Muscle layer of duodenum (tissue), 2 donors: ENCODE measurements around the gene TFAM.

ENCODE experiments used
- H3K27ac ChIP-seq: one replicate; pipeline ENCODE4 v1.7.0; 2013; ENCODE audit warnings: mild to moderate bottlenecking, low read length
- H3K27me3 ChIP-seq: one replicate; pipeline ENCODE4 v1.7.0; 2013; ENCODE audit warnings: low read depth, mild to moderate bottlenecking, control low read depth, low read length
- H3K36me3 ChIP-seq, 2 donors: one replicate each; pipeline ENCODE4 v1.7.0; 2013; ENCODE audit warnings: low read length in 2 of 2, control low read depth in 1 of 2, mild to moderate bottlenecking in 1 of 2; ENCODE audit not compliant: insufficient read depth in 2 of 2, control insufficient read depth in 1 of 2
- H3K4me1 ChIP-seq, 2 donors: one replicate each; pipeline ENCODE4 v1.7.0; 2013; ENCODE audit warnings: low read length in 2 of 2, mild to moderate bottlenecking in 2 of 2, control low read depth in 1 of 2, moderate library complexity in 1 of 2; ENCODE audit not compliant: insufficient read depth in 2 of 2, control insufficient read depth in 1 of 2
- H3K4me3 ChIP-seq, 2 donors: one replicate each; pipeline ENCODE4 v1.7.0; 2013; ENCODE audit warnings: low read length in 2 of 2, low read depth in 1 of 2, mild to moderate bottlenecking in 1 of 2
- H3K9me3 ChIP-seq, 2 donors: one replicate each; pipeline ENCODE4 v1.7.0; 2013; ENCODE audit warnings: low read length in 2 of 2, control low read depth in 1 of 2, mild to moderate bottlenecking in 1 of 2; ENCODE audit not compliant: control insufficient read depth in 1 of 2
- donor health status: healthy.

The TFAM gene

GRCh38 chr10:58382489-58382995 is 2.7 kb upstream of the TFAM start:
- H3K4me1 ChIP-seq: peaks cover 0 to 10% of the 10 kb centered on the region in 2 donors
- H3K36me3 ChIP-seq: peaks cover 0 to 2% of the 10 kb centered on the region in 2 donors
- no peaks in the 10 kb centered on the region for H3K27me3 ChIP-seq
- no peaks in the 10 kb centered on the region for H3K9me3 ChIP-seq
- no peak overlapping the region for H3K4me3 ChIP-seq
- no peak overlapping the region for H3K27ac ChIP-seq

GRCh38 chr10:58384095-58384494 is 1.1 kb upstream of the TFAM start:
- Histone ChIP-seq H3K27ac (peak overlapping the region; percentile 90), H3K4me1 (peaks cover 0 to 10% of the 10 kb centered on the region in 2 donors), H3K9me3 (no peaks in the 10 kb centered on the region), H3K27me3 (no peaks in the 10 kb centered on the region), H3K36me3 (peaks cover 10 to 14% of the 10 kb centered on the region in 2 donors), H3K4me3 (peak overlapping the region; percentile 94 to 95)

DNA sequence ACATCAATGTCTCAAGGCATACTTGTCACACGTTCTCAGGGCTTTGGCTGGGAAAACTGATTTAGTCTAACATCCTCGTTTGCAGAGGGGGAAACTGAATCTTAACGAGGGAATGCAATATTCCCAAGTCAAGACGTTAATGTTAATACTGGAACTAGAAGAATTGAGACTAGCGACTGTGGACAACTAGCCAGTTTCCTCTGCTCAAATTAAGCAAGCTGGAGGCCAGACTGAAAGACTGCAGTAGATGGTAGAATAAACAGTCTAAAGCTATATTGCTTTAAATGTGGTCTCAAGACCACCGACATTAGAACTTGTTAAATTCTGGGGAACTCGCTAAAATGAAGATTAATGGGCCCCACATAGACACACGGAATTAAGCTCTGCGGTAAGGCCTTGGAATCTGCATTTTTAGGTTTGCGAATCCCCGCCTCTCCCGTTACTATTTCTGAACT is 639 bp upstream of the TFAM start:
- Histone ChIP-seq H3K9me3 (no peaks in the 10 kb centered on the region), H3K36me3 (peaks cover 14 to 19% of the 10 kb centered on the region in 2 donors), H3K27me3 (no peaks in the 10 kb centered on the region), H3K27ac (peak overlapping the region; percentile 90), H3K4me3 (peak overlapping the region; percentile 94 to 95), H3K4me1 (peaks cover 0 to 10% of the 10 kb centered on the region in 2 donors)

DNA sequence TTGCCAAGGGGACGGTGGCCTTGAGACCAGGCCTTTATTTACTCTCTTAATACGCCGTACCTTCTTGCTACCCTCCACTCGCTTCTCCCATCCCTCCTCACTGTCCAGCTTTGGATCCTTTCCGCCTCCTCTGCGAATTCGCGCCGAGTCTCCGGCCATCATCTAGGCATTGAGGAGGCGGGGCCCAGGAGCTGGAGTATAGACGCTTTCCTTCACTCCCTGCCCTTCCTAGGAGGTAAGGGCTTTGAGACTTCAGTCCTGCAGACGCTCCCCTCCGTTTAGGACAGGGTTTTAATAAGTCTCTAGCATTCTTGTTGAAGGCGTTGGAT is 538 bp downstream of the TFAM start:
- Histone ChIP-seq H3K27ac (peak overlapping the region; percentile 90), H3K4me1 (peaks cover 0 to 10% of the 10 kb centered on the region in 2 donors), H3K4me3 (peak overlapping the region; percentile 94 to 95), H3K27me3 (no peaks in the 10 kb centered on the region), H3K36me3 (peaks cover 22 to 23% of the 10 kb centered on the region in 2 donors), H3K9me3 (no peaks in the 10 kb centered on the region)

GRCh38 chr10:58389024-58389423 is 3.8 kb downstream of the TFAM start:
- H3K27ac ChIP-seq: no peak overlapping the region
- H3K4me3 ChIP-seq: no peak overlapping the region
- H3K36me3 ChIP-seq: peaks cover 33 to 40% of the 10 kb centered on the region in 2 donors
- H3K9me3 ChIP-seq: no peaks in the 10 kb centered on the region
- peaks cover 0 to 10% of the 10 kb centered on the region in 2 donors for H3K4me1 ChIP-seq
- no peaks in the 10 kb centered on the region for H3K27me3 ChIP-seq

- H3K36me3 ChIP-seq: peaks cover 52 to 56% of the 10 kb centered on the region in 2 donors
- no peaks in the 10 kb centered on the region for H3K9me3 ChIP-seq
- no peaks in the 10 kb centered on the region for H3K27me3 ChIP-seq
- H3K4me1 ChIP-seq: no peaks in the 10 kb centered on the region
- H3K27ac ChIP-seq: no peak overlapping the region
- no peak overlapping the region for H3K4me3 ChIP-seq
Measured at GRCh38 chr10:58393317-58393716, 8.1 kb downstream of the TFAM start.

DNA sequence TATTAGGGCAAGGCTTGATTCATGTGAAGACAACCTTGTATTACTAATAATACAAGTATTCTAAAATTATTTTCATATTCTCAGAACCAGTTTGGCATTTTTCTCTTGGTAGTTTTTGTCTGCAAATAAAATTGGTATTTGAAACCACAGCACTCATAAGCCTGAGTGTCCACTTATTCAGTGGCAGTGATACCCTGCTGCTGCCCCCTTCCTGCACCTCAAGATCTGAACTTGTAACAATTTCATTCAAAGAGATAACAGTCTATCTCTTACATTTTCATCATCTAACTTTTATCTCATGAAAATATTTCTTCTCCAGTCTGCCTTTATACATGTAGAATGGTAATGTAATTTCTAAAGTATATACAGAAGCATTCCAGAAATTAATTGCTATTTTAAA is 9.3 kb downstream of the TFAM start:
- peaks cover 42 to 46% of the 10 kb centered on the region in 2 donors for H3K36me3 ChIP-seq
- no peak overlapping the region for H3K27ac ChIP-seq
- H3K27me3 ChIP-seq: no peaks in the 10 kb centered on the region
- no peak overlapping the region for H3K4me3 ChIP-seq
- no peaks in the 10 kb centered on the region for H3K9me3 ChIP-seq
- H3K4me1 ChIP-seq: no peaks in the 10 kb centered on the region

GRCh38 chr10:58396057-58396456 is 10.8 kb downstream of the TFAM start:
- Histone ChIP-seq H3K9me3 (no peaks in the 10 kb centered on the region), H3K27me3 (no peaks in the 10 kb centered on the region), H3K4me1 (no peaks in the 10 kb centered on the region), H3K27ac (no peak overlapping the region), H3K4me3 (no peak overlapping the region), H3K36me3 (peaks cover 32 to 41% of the 10 kb centered on the region in 2 donors)

DNA sequence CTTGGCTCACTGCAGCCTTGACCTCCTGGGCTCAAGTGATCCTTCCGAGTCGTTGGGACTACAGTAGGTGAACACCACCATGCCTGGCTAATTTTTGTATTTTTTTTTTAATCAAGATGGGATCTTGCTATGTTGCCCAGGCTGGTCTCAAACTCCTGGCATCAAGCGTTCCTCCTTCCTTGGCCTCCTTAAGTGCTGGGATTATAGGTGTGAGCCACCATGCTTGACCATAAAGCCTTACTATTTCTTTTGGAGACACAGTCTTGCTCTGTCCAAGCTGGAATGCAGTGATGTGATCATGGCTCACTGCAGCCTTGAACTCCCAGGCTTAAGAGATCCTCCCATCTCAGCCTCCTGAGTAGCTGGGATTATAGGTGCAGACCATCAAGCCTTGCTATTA is 12.6 kb downstream of the TFAM start:
- Histone ChIP-seq H3K27ac (no peak overlapping the region), H3K36me3 (peaks cover 18 to 41% of the 10 kb centered on the region in 2 donors), H3K4me1 (no peaks in the 10 kb centered on the region), H3K9me3 (no peaks in the 10 kb centered on the region), H3K4me3 (no peak overlapping the region), H3K27me3 (no peaks in the 10 kb centered on the region)

- Histone ChIP-seq H3K4me3 (no peak overlapping the region), H3K9me3 (no peaks in the 10 kb centered on the region), H3K27ac (no peak overlapping the region), H3K27me3 (no peaks in the 10 kb centered on the region), H3K36me3 (peaks cover 15 to 26% of the 10 kb centered on the region in 2 donors), H3K4me1 (no peaks in the 10 kb centered on the region)
Measured at GRCh38 chr10:58399410-58399809, 14.2 kb downstream of the TFAM start.

- Histone ChIP-seq H3K27ac (no peak overlapping the region), H3K4me3 (no peak overlapping the region), H3K9me3 (no peaks in the 10 kb centered on the region), H3K4me1 (no peaks in the 10 kb centered on the region), H3K36me3 (peaks cover 6 to 16% of the 10 kb centered on the region in 2 donors), H3K27me3 (no peaks in the 10 kb centered on the region)
Measured at GRCh38 chr10:58400609-58401008, 15.4 kb downstream of the TFAM start.

- no peak overlapping the region for H3K27ac ChIP-seq
- no peak overlapping the region for H3K4me3 ChIP-seq
- H3K27me3 ChIP-seq: no peaks in the 10 kb centered on the region
- H3K9me3 ChIP-seq: no peaks in the 10 kb centered on the region
- no peaks in the 10 kb centered on the region for H3K36me3 ChIP-seq
- H3K4me1 ChIP-seq: no peaks in the 10 kb centered on the region
Measured at GRCh38 chr10:58404001-58404400, 18.8 kb downstream of the TFAM start.
